K562 (cell line): Measurements from ENCODE around the gene DYNLT2. TPM values are rescaled to one million over a fixed set of nuclear protein-coding genes. Genes with fewer than 3 reads are reported as not detected.

Experiments
- CAMTA2 ChIP-seq: fragments of 250-450 bp; sonication (Bioruptor Pico); conservative IDR thresholded peaks from 2 replicates; pipeline ENCODE4 v1.5.1; 2022
- CBFB ChIP-seq: sonication (generic); formaldehyde crosslinking; IDR thresholded peaks from 2 replicates; pipeline ENCODE4 v1.4.0; 2020; ENCODE audit warnings: mild to moderate bottlenecking, missing genetic modification reagents
- CCNT2 ChIP-seq: IDR thresholded peaks from 2 replicates; pipeline ENCODE4 v1.6.1; 2011; ENCODE audit warnings: borderline replicate concordance, low read depth, mild to moderate bottlenecking, moderate library complexity, mixed read lengths, low read length; ENCODE audit not compliant: insufficient read length; ENCODE audit errors: extremely low read depth
- FIP1L1 ChIP-seq: fragments of 200-400 bp; formaldehyde crosslinking; IDR thresholded peaks from 2 replicates; pipeline ENCODE4 v1.6.1; 2018; ENCODE audit warnings: mild to moderate bottlenecking, low read depth, low read length; ENCODE audit not compliant: poor library complexity, severe bottlenecking
- MYC ChIP-seq, 2 experiments: fragments of 250-450 bp in 1 of 2; sonication (Bioruptor Pico) in 1 of 2; IDR thresholded peaks; 2 replicates each; pipeline versions ENCODE4 v1.5.1 to v1.6.1; 2012 to 2021; ENCODE audit warnings: low read depth in 2 of 2, borderline replicate concordance in 1 of 2, improper control_type of control experiment in 1 of 2, low read length in 1 of 2, mild to moderate bottlenecking in 1 of 2, moderate library complexity in 1 of 2
- RBBP5 ChIP-seq: fragments of 200-600 bp; sonication (generic); IDR thresholded peaks from 2 replicates; pipeline ENCODE4 v1.6.1; 2012; ENCODE audit warnings: borderline replicate concordance, mild to moderate bottlenecking, low read length, control low read depth, inconsistent platforms; ENCODE audit not compliant: insufficient read depth, poor library complexity, severe bottlenecking
- RNF2 ChIP-seq: sonication (generic); IDR thresholded peaks from 2 replicates; pipeline ENCODE4 v1.6.1; 2016
- SP2 ChIP-seq: IDR thresholded peaks from 2 replicates; pipeline ENCODE4 v1.6.1; 2011; ENCODE audit warnings: mild to moderate bottlenecking, low read depth, low read length, moderate library complexity; ENCODE audit not compliant: poor library complexity, severe bottlenecking; ENCODE audit errors: extremely low read depth
- SPI1 ChIP-seq: IDR thresholded peaks from 2 replicates; pipeline ENCODE4 v1.6.1; 2011; ENCODE audit warnings: low read depth, low read length, control low read depth, borderline replicate concordance
- polyA plus RNA-seq, 8 experiments: library from polyadenylated mRNA; depleted of rRNA in 4 of 8; stranded (reverse) in 5 of 8; unstranded in 3 of 8; fragments of >200 nt; fragmentation: Nextera tagmentation in 2 of 8; fragmentation: Illumina TruSeq in 1 of 8; extraction: Ambion mirVana in 2 of 8; extraction: Trizol in 1 of 8; gene quantifications; 2 replicates each; pipeline versions ENCODE4 v1.2.1 to v1.2.3, GENCODE V29; 2011 to 2014; ENCODE audit warnings: inconsistent platforms in 1 of 8, missing spikeins in 1 of 8
- total RNA-seq, 7 experiments: library from RNA; depleted of rRNA in 6 of 7; stranded (reverse); fragments of >200 nt in 6 of 7; fragmentation: Illumina TruSeq in 2 of 7; extraction: Trizol in 2 of 7; gene quantifications; 2 replicates each; pipeline versions ENCODE4 v1.2.1 to v1.2.3, GENCODE V29; 2011 to 2021; ENCODE audit warnings: low replicate concordance in 1 of 7
- TF ChIP-seq, protein P1 (sequence below), 3 experiments: fragments of 200-800 bp in 1 of 3; fragments of 250-450 bp in 1 of 3; fragments of 450-650 bp in 1 of 3; sonication (Bioruptor Pico) in 1 of 3; sonication (Bioruptor generic) in 1 of 3; formaldehyde crosslinking in 1 of 3; IDR thresholded peaks; 2 replicates each; pipeline versions ENCODE4 v1.6.1 to v1.8.0; 2016 to 2022; ENCODE audit warnings: mild to moderate bottlenecking in 2 of 3, missing genetic modification characterization in 2 of 3, missing compliant biosample characterization in 1 of 3, moderate library complexity in 1 of 3
- TF ChIP-seq, protein P2 (sequence below), 2 experiments: fragments of 450-650 bp; IDR thresholded peaks; 2 replicates each; pipeline ENCODE4 v1.6.1; 2016
- TF ChIP-seq, protein P3 (sequence below), 2 experiments: IDR thresholded peaks; 2 replicates each; pipeline ENCODE4 v1.6.1; 2011; ENCODE audit warnings: borderline replicate concordance in 1 of 2, control low read depth in 1 of 2, low read depth in 1 of 2, low read length in 1 of 2, mild to moderate bottlenecking in 1 of 2, mixed read lengths in 1 of 2, moderate library complexity in 1 of 2; ENCODE audit not compliant: insufficient read depth in 1 of 2, insufficient read length in 1 of 2, poor library complexity in 1 of 2, severe bottlenecking in 1 of 2; ENCODE audit errors: extremely low read depth in 1 of 2

DYNLT2 gene
- total and polyA plus RNA-seq, 9 of the 15 experiments (the other 6 are each of a cell fraction or from before 2014, with no cell fraction given): 2.0 to 12.8 (median 6.3) TPM

DNA sequence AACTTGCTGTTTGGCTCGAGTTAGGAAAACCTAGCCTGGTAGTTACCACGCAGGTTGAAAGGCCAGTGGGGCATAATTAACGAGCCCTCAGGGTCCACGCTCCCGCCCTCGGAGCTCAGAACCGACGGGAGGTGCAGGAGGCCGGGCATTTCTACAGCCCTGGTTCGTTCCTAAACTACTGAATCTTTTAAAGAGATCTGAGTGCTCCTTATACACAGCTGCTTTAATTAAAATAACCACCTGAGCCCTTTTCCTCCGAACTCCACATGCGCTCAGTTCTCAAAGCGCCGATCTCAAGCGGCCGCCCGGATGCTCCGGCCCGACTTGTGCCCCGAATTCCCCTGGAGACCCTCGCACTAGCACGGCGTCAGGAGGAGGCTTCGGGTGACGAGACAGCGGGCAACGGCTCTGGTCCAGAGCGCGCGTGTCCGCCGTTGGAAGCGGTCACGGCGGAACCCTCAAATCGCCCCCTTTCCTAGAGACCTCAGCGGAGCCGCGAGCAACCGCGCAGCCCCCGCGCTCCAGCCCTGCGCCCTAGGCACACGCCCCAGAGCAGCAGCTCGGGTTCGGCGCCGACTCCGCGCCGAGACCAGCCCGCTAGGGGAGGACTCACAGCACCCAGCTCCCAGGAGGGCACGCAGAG is 49.9 kb downstream of the DYNLT2 start (continued):
- 0 out of 2 replicates have a peak, but pooled peaks have one; percentile 19 for TF ChIP-seq RNF2
- peak; percentile 66 for TF ChIP-seq RBBP5
- TF ChIP-seq MYC (IDR thresholded peaks at IDR 0.05; ENCODE audit: low read depth, low read length): no peak
- peak; percentile 87; the same call in 1 of the 2 replicates for TF ChIP-seq MYC (CRISPR knock-in tag; IDR thresholded peaks at IDR 0.05; ENCODE audit: borderline replicate concordance, low read depth)
- TF ChIP-seq, protein P1, sequence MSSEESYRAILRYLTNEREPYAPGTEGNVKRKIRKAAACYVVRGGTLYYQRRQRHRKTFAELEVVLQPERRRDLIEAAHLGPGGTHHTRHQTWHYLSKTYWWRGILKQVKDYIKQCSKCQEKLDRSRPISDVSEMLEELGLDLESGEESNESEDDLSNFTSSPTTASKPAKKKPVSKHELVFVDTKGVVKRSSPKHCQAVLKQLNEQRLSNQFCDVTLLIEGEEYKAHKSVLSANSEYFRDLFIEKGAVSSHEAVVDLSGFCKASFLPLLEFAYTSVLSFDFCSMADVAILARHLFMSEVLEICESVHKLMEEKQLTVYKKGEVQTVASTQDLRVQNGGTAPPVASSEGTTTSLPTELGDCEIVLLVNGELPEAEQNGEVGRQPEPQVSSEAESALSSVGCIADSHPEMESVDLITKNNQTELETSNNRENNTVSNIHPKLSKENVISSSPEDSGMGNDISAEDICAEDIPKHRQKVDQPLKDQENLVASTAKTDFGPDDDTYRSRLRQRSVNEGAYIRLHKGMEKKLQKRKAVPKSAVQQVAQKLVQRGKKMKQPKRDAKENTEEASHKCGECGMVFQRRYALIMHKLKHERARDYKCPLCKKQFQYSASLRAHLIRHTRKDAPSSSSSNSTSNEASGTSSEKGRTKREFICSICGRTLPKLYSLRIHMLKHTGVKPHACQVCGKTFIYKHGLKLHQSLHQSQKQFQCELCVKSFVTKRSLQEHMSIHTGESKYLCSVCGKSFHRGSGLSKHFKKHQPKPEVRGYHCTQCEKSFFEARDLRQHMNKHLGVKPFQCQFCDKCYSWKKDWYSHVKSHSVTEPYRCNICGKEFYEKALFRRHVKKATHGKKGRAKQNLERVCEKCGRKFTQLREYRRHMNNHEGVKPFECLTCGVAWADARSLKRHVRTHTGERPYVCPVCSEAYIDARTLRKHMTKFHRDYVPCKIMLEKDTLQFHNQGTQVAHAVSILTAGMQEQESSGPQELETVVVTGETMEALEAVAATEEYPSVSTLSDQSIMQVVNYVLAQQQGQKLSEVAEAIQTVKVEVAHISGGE (CRISPR knock-in tag; IDR thresholded peaks at IDR 0.05): no peak
- no peak for TF ChIP-seq SP2
- TF ChIP-seq, protein P2, sequence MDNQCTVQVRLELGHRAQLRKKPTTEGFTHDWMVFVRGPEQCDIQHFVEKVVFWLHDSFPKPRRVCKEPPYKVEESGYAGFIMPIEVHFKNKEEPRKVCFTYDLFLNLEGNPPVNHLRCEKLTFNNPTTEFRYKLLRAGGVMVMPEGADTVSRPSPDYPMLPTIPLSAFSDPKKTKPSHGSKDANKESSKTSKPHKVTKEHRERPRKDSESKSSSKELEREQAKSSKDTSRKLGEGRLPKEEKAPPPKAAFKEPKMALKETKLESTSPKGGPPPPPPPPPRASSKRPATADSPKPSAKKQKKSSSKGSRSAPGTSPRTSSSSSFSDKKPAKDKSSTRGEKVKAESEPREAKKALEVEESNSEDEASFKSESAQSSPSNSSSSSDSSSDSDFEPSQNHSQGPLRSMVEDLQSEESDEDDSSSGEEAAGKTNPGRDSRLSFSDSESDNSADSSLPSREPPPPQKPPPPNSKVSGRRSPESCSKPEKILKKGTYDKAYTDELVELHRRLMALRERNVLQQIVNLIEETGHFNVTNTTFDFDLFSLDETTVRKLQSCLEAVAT (IDR thresholded peaks at IDR 0.05): peak in 1 of 2 experiments; percentile 13; a peak in 1 of 4 replicates
- TF ChIP-seq CAMTA2 (CRISPR knock-in tag): peak; percentile 76; the same call in 1 of the 2 replicates
- TF ChIP-seq SPI1: no peak
- TF ChIP-seq FIP1L1: peak; percentile 67
- peak; percentile 10 for TF ChIP-seq CCNT2
- TF ChIP-seq, protein P3, sequence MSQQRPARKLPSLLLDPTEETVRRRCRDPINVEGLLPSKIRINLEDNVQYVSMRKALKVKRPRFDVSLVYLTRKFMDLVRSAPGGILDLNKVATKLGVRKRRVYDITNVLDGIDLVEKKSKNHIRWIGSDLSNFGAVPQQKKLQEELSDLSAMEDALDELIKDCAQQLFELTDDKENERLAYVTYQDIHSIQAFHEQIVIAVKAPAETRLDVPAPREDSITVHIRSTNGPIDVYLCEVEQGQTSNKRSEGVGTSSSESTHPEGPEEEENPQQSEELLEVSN (IDR thresholded peaks at IDR 0.05; ENCODE audit: borderline replicate concordance in 1 of 2, extremely low read depth in 1 of 2, insufficient read depth in 1 of 2, insufficient read length in 1 of 2, low read depth in 1 of 2, low read length in 1 of 2, poor library complexity in 1 of 2, severe bottlenecking in 1 of 2): peak in 1 of 2 experiments; percentile 49
- TF ChIP-seq CBFB (CRISPR knock-in tag): peak; percentile 95; the same call in 1 of the 2 replicates
